HepG2 (cell line): ENCODE data around the gene ANKRD11. TPM values are rescaled to one million over a fixed set of nuclear protein-coding genes. Genes with fewer than 3 reads are reported as not detected.
A peak's percentile ranks its signal among the peaks of the same experiment; 100 is the strongest.

Experiments used
- HIVEP1 ChIP-seq: sonication (generic); formaldehyde crosslinking; IDR thresholded peaks from 2 replicates; pipeline ENCODE4 v1.4.0; 2020; ENCODE audit warnings: mild to moderate bottlenecking, missing genetic modification reagents
- HNRNPL ChIP-seq: fragments of 200-400 bp; formaldehyde crosslinking; IDR thresholded peaks from 2 replicates; pipeline ENCODE4 v1.6.1; 2017; ENCODE audit warnings: mild to moderate bottlenecking, low read depth, low read length
- HOXA5 ChIP-seq: sonication (generic); formaldehyde crosslinking; IDR thresholded peaks from 2 replicates; pipeline ENCODE4 v1.4.0; 2020; ENCODE audit warnings: missing genetic modification reagents
- KDM2A ChIP-seq: sonication (generic); formaldehyde crosslinking; IDR thresholded peaks from 2 replicates; pipeline ENCODE4 v1.4.0; 2020; ENCODE audit warnings: low read depth, missing genetic modification reagents, borderline replicate concordance
- SNRNP70 ChIP-seq: fragments of 200-400 bp; formaldehyde crosslinking; IDR thresholded peaks from 2 replicates; pipeline ENCODE4 v1.6.1; 2017; ENCODE audit warnings: mild to moderate bottlenecking, low read depth, low read length, moderate library complexity
- ZNF704 ChIP-seq: sonication (generic); formaldehyde crosslinking; IDR thresholded peaks from 2 replicates; pipeline ENCODE4 v1.8.1; 2023; ENCODE audit warnings: mild to moderate bottlenecking, inconsistent platforms, moderate library complexity, missing genetic modification reagents, borderline replicate concordance
- ZNF773 ChIP-seq: sonication (generic); formaldehyde crosslinking; IDR thresholded peaks from 2 replicates; pipeline ENCODE4 v1.4.0; 2020; ENCODE audit warnings: missing genetic modification reagents, borderline replicate concordance
- polyA plus RNA-seq, 8 experiments: library from polyadenylated mRNA; depleted of rRNA in 3 of 8; stranded (reverse) in 7 of 8; unstranded in 1 of 8; fragments of >200 nt; fragmentation: Illumina TruSeq in 4 of 8; extraction: Trizol in 4 of 8; gene quantifications; 2 replicates each; pipeline versions ENCODE4 v1.2.1 to v1.2.3, GENCODE V29; 2011 to 2016; ENCODE audit warnings: low read depth in 4 of 8, missing spikeins in 1 of 8, mixed read lengths in 1 of 8; ENCODE audit not compliant: insufficient read depth in 1 of 8
- total RNA-seq, 5 experiments: library from RNA; depleted of rRNA; stranded (reverse); fragments of >200 nt; fragmentation: Illumina TruSeq; extraction: Trizol; gene quantifications; 2 replicates each; pipeline ENCODE4 v1.2.3, GENCODE V29; 2016; ENCODE audit warnings: low read depth in 1 of 5
- TF ChIP-seq, protein P1 (sequence below): sonication (generic); formaldehyde crosslinking; IDR thresholded peaks from 2 replicates; pipeline ENCODE4 v1.4.0; 2020; ENCODE audit warnings: mild to moderate bottlenecking, missing genetic modification reagents
- TF ChIP-seq, protein P2 (sequence below): sonication (generic); formaldehyde crosslinking; IDR thresholded peaks from 2 replicates; pipeline ENCODE4 v1.8.0; 2022; ENCODE audit warnings: missing genetic modification reagents, mild to moderate bottlenecking, moderate library complexity, borderline replicate concordance
- TF ChIP-seq, protein P3 (sequence below): sonication (generic); formaldehyde crosslinking; IDR thresholded peaks from 2 replicates; pipeline ENCODE4 v1.8.0; 2023; ENCODE audit warnings: mild to moderate bottlenecking, missing genetic modification reagents

ANKRD11 gene
- total and polyA plus RNA-seq, 2 of the 13 experiments (the other 11 are each of a cell fraction or from before 2014, with no cell fraction given): 21.4 to 38.4 TPM

- TF ChIP-seq, protein P1, sequence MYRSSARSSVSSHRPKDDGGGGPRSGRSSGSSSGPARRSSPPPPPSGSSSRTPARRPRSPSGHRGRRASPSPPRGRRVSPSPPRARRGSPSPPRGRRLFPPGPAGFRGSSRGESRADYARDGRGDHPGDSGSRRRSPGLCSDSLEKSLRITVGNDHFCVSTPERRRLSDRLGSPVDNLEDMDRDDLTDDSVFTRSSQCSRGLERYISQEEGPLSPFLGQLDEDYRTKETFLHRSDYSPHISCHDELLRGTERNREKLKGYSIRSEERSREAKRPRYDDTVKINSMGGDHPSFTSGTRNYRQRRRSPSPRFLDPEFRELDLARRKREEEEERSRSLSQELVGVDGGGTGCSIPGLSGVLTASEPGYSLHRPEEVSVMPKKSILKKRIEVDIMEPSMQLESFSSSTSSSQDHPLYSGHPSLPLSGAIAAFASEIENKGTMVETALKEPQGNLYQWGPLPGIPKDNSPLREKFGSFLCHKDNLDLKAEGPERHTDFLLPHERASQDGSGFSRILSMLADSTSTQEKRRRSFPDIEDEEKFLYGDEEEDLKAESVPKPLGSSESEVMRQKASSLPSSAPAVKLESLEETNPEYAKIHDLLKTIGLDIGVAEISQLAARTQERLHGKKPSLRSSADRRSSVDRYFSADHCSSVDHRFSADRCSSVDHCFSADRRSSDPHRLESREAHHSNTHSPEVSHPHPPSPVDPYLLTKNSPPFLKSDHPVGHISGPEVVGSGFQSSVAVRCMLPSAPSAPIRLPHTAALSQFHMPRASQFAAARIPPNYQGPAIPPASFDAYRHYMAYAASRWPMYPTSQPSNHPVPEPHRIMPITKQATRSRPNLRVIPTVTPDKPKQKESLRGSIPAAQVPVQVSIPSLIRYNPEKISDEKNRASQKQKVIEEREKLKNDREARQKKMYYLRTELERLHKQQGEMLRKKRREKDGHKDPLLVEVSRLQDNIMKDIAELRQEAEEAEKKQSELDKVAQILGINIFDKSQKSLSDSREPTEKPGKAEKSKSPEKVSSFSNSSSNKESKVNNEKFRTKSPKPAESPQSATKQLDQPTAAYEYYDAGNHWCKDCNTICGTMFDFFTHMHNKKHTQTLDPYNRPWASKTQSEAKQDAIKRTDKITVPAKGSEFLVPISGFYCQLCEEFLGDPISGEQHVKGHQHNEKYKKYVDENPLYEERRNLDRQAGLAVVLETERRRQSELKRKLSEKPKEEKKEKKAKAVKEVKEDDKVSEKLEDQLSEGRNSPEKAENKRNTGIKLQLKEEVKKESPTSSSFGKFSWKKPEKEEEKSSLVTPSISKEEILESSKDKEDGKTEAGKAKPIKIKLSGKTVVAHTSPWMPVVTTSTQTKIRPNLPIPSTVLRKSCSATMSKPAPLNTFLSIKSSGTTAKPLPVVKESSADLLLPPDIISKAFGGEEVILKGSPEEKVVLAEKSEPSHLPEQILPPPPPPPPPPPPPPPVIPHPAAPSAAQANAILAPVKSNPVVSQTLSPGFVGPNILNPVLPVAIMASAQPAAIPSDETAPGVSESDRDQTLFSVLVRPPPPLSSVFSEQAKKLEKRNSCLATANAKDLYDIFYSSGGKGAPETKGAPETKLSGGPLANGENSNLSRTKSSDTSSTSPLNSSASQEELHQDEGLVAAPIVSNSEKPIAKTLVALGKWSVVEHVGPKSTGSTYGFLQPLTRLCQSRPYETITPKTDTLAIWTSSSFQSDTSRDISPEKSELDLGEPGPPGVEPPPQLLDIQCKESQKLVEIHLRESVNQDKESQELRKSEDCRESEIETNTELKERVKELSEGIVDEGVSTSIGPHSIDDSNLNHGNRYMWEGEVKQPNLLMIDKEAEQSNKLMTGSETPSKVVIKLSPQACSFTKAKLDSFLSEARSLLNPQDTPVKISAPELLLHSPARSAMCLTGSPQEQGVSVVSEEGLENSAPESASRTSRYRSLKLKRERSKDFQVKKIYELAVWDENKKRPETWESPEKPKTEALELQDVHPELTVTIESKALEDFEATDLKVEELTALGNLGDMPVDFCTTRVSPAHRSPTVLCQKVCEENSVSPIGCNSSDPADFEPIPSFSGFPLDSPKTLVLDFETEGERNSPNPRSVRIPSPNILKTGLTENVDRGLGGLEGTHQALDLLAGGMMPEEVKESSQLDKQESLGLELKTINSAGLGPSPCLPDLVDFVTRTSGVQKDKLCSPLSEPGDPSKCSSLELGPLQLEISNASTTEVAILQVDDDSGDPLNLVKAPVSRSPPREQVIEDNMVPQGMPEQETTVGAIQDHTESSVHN (CRISPR knock-in tag): 0 out of 2 replicates have a peak, but pooled peaks have one; percentile 40
- TF ChIP-seq, protein P2, sequence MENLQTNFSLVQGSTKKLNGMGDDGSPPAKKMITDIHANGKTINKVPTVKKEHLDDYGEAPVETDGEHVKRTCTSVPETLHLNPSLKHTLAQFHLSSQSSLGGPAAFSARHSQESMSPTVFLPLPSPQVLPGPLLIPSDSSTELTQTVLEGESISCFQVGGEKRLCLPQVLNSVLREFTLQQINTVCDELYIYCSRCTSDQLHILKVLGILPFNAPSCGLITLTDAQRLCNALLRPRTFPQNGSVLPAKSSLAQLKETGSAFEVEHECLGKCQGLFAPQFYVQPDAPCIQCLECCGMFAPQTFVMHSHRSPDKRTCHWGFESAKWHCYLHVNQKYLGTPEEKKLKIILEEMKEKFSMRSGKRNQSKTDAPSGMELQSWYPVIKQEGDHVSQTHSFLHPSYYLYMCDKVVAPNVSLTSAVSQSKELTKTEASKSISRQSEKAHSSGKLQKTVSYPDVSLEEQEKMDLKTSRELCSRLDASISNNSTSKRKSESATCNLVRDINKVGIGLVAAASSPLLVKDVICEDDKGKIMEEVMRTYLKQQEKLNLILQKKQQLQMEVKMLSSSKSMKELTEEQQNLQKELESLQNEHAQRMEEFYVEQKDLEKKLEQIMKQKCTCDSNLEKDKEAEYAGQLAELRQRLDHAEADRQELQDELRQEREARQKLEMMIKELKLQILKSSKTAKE (CRISPR knock-in tag): peak; percentile 74; the same call in 1 of the 2 replicates
- TF ChIP-seq ZNF773 (CRISPR knock-in tag) (no peak), SNRNP70 (no peak), HIVEP1 (CRISPR knock-in tag) (no peak; the same call in 1 of the 2 replicates), KDM2A (CRISPR knock-in tag) (no peak; the same call in 1 of the 2 replicates), HOXA5 (CRISPR knock-in tag) (peak; percentile 66; the same call in 1 of the 2 replicates), HNRNPL (no peak; the same call in 1 of the 2 replicates), ZNF704 (CRISPR knock-in tag) (peak; percentile 91; the same call in 1 of the 2 replicates)
- TF ChIP-seq, protein P3, sequence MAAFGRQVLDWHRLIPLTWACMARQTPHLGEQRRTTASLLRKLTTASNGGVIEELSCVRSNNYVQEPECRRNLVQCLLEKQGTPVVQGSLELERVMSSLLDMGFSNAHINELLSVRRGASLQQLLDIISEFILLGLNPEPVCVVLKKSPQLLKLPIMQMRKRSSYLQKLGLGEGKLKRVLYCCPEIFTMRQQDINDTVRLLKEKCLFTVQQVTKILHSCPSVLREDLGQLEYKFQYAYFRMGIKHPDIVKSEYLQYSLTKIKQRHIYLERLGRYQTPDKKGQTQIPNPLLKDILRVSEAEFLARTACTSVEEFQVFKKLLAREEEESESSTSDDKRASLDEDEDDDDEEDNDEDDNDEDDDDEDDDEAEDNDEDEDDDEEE: no peak
These were observed 243.2 kb downstream of the ANKRD11 start (continued) for GRCh38 chr16:89246903-89247733.
